Activated gamma-delta T cell treated with Interleukin-2 at 50 U/mL for 16 hours (primary cell): ENCODE measurements around the gene IGSF9B.
"Not testable (repeated sequence)": the region's sequence is repeated elsewhere in the genome, so short reads cannot be mapped to it uniquely, and the experiment has no call there.

Experiments
- DNase-seq: peaks from one replicate; pipeline ENCODE4 v3.0.0-alpha.2; 2020

IGSF9B gene

GRCh38 chr11:133956650-133957633, at the start of gene IGSF9B:
TSS of gene IGSF9B (minus strand) at chr11:133956968. CDS start at chr11:133956754, 214 bp downstream.
- peak; percentile 88 for DNase-seq

- no peak for DNase-seq
Measured at GRCh38 chr11:134004496-134005172, 47.9 kb upstream of the IGSF9B start.

GRCh38 chr11:134003792-134004495, 47.2 kb upstream of the IGSF9B start:
- no peak for DNase-seq

- DNase-seq: not testable (repeated sequence)
Measured at GRCh38 chr11:134002819-134003218, 46.1 kb upstream of the IGSF9B start.

GRCh38 chr11:134002338-134002737, 45.6 kb upstream of the IGSF9B start:
- DNase-seq: not testable (repeated sequence)

- no peak for DNase-seq
Measured at GRCh38 chr11:134001596-134001995, 44.8 kb upstream of the IGSF9B start.

GRCh38 chr11:134001088-134001487, 44.3 kb upstream of the IGSF9B start:
- no peak for DNase-seq

- no peak for DNase-seq
Measured at GRCh38 chr11:133999355-133999754, 42.6 kb upstream of the IGSF9B start.

- no peak for DNase-seq
Measured at GRCh38 chr11:133997554-133997953, 40.8 kb upstream of the IGSF9B start.

GRCh38 chr11:133996671-133997070, 39.9 kb upstream of the IGSF9B start:
- DNase-seq: no peak

- no peak for DNase-seq
Measured at GRCh38 chr11:133995066-133995465, 38.3 kb upstream of the IGSF9B start.

GRCh38 chr11:133993921-133994320, 37.2 kb upstream of the IGSF9B start:
- DNase-seq: no peak

GRCh38 chr11:133993107-133993506, 36.3 kb upstream of the IGSF9B start:
- DNase-seq: no peak

GRCh38 chr11:133992121-133992520, 35.4 kb upstream of the IGSF9B start:
- DNase-seq: no peak

- no peak for DNase-seq
Measured at GRCh38 chr11:133991101-133991500, 34.3 kb upstream of the IGSF9B start.

- no peak for DNase-seq
Measured at GRCh38 chr11:133990501-133990900, 33.7 kb upstream of the IGSF9B start.

- no peak for DNase-seq
Measured at GRCh38 chr11:133988686-133989410, 32.1 kb upstream of the IGSF9B start.

- no peak for DNase-seq
Measured at GRCh38 chr11:133987171-133987570, 30.4 kb upstream of the IGSF9B start.

- DNase-seq: no peak
Measured at GRCh38 chr11:133985981-133986944, 29.5 kb upstream of the IGSF9B start.

- no peak for DNase-seq
Measured at GRCh38 chr11:133984828-133985227, 28.1 kb upstream of the IGSF9B start.

- no peak for DNase-seq
Measured at GRCh38 chr11:133983660-133984316, 27.0 kb upstream of the IGSF9B start.
